ENCODE data around the gene DPYSL3.
"Not testable (repeated sequence)": the region's sequence is repeated elsewhere in the genome, so short reads cannot be mapped to it uniquely, and the experiment has no call there.

DPYSL3 gene

DNA sequence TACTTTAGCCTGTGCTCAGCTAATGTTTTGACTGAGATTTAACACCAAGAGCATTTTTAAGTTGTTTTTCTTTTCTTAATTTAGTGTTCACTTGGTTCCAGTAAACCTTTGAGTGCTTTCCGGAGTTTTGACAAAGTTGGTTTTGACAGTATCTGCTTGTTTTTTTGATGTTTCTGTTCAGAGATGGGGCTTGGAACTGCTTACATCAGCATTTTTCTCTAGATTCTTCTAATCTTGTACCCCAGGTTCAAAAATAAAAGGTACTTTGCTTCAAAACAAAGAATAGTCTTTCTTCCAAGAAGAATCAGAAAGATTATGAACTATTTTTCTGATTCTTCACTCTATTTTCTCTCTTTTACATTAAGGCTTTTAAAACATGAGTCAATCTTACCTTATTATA, 132.2 kb downstream of the DPYSL3 start:
- Histone ChIP-seq H3K4me3 (ENCODE audit: low read depth, low read length) (no peak overlapping the region), H3K4me1 (peaks cover 3% of the 10 kb centered on the region), H3K36me3 (no peaks in the 10 kb centered on the region), H3K27me3 (no peaks in the 10 kb centered on the region), H3K9me3 (0 out of 2 replicates have a peak, but pooled peaks cover 2% of the 10 kb centered on the region)
- TF ChIP-seq, protein P1, sequence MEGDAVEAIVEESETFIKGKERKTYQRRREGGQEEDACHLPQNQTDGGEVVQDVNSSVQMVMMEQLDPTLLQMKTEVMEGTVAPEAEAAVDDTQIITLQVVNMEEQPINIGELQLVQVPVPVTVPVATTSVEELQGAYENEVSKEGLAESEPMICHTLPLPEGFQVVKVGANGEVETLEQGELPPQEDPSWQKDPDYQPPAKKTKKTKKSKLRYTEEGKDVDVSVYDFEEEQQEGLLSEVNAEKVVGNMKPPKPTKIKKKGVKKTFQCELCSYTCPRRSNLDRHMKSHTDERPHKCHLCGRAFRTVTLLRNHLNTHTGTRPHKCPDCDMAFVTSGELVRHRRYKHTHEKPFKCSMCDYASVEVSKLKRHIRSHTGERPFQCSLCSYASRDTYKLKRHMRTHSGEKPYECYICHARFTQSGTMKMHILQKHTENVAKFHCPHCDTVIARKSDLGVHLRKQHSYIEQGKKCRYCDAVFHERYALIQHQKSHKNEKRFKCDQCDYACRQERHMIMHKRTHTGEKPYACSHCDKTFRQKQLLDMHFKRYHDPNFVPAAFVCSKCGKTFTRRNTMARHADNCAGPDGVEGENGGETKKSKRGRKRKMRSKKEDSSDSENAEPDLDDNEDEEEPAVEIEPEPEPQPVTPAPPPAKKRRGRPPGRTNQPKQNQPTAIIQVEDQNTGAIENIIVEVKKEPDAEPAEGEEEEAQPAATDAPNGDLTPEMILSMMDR (IDR thresholded peaks at IDR 0.05; ENCODE audit: low read depth, low read length), result no peak
- no peak for DNase-seq

DNA sequence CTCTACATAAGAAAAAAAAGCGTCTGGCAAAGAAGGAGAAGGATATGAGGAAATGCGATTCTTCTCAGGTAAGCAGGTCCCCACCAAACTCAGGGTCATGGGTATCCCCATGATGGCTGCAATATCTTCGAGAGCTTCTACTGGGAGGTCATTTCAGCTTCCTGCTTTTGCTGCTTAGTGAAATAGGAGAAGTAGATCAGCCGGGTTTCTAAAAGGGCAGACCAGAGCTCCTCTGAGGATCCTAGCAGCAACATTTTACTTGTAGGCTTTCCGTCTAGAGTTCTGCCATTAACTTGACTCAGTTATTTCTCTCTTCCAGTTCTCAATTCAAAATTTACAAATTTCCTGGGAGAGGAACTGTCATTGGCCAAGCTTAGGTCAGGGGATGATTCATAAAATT, 134.7 kb downstream of the DPYSL3 start:
- 0 out of 2 replicates have a peak, but pooled peaks cover 2% of the 10 kb centered on the region for H3K9me3 ChIP-seq
- no peak for DNase-seq
- TF ChIP-seq, protein P1 (IDR thresholded peaks at IDR 0.05; ENCODE audit: low read depth, low read length), result no peak
- no peak overlapping the region for H3K4me3 ChIP-seq (ENCODE audit: low read depth, low read length)
- no peaks in the 10 kb centered on the region for H3K36me3 ChIP-seq
- H3K27me3 ChIP-seq, result no peaks in the 10 kb centered on the region
- no peaks in the 10 kb centered on the region for H3K4me1 ChIP-seq

DNA sequence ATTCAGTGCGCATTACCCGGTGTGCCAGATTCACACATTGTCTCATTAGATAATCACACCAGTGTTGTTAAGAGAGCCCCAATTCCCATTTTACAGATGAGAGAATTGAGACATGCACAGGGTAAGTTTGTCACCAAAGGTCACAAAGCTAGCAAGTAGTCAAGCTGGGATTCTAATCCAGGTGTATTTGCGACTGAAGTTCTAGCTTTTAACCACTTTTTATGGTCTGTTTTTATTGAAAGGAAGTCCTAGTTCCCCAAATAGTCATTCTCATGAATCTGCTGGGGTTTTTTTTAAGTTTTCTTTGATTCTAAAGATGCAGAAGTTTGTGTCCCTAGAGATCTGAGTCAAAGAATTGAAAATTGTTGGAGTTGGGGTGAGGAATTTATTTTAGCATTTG, 136.5 kb downstream of the DPYSL3 start:
- TF ChIP-seq, protein P1 (IDR thresholded peaks at IDR 0.05; ENCODE audit: low read depth, low read length), result no peak
- Histone ChIP-seq H3K4me3 (ENCODE audit: low read depth, low read length) (no peak overlapping the region), H3K9me3 (0 out of 2 replicates have a peak, but pooled peaks cover 2% of the 10 kb centered on the region), H3K27me3 (no peaks in the 10 kb centered on the region), H3K36me3 (no peaks in the 10 kb centered on the region), H3K4me1 (no peaks in the 10 kb centered on the region)
- DNase-seq, result no peak

DNA sequence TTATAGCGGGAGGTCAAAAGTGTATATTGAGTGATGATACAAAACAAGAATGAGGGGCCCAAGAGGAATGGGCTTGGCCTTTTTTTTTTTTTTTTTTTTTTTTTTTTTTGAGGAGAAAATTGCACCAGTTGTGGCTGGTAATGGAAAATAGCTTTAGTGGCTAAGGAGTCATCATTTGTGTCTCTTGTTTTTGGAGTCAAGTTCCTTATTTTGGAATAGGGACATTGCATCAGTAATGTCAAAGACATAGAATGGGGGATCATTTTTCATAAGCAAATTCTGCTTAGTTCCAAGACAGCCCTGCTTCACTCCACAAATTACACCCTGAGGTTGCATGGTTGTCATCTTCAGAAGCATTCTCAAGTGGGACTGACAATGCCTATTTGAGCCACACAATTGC, 137.7 kb downstream of the DPYSL3 start:
- Histone ChIP-seq H3K36me3 (no peaks in the 10 kb centered on the region), H3K4me1 (no peaks in the 10 kb centered on the region), H3K9me3 (0 out of 2 replicates have a peak, but pooled peaks cover 2% of the 10 kb centered on the region), H3K4me3 (ENCODE audit: low read depth, low read length) (no peak overlapping the region), H3K27me3 (no peaks in the 10 kb centered on the region)
- no peak for DNase-seq
- TF ChIP-seq, protein P1 (IDR thresholded peaks at IDR 0.05; ENCODE audit: low read depth, low read length), result no peak

DNA sequence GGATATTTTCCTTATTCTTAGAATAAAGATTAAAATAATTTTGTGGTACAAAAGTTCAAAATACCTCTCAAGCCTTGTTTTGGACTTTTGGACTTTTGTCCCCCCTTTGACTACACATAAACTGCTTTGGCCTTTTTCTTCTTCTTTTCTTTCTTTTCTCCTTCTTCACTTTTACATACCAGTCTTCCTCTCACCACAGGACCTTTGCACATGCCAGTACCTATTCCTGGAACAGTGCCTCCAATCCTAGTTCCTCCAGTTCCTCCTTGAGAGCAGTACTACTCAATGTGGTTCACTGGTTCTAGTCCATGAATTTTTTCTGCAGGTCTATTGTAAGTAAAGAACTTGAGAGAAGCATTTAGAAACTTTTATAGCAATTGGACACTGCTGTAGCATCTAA, 138.6 kb downstream of the DPYSL3 start:
- no peaks in the 10 kb centered on the region for H3K27me3 ChIP-seq
- no peaks in the 10 kb centered on the region for H3K36me3 ChIP-seq
- H3K9me3 ChIP-seq, result no peaks in the 10 kb centered on the region
- H3K4me3 ChIP-seq (ENCODE audit: low read depth, low read length), result no peak overlapping the region
- no peaks in the 10 kb centered on the region for H3K4me1 ChIP-seq
- no peak for DNase-seq
- TF ChIP-seq, protein P1 (IDR thresholded peaks at IDR 0.05; ENCODE audit: low read depth, low read length), result no peak

DNA sequence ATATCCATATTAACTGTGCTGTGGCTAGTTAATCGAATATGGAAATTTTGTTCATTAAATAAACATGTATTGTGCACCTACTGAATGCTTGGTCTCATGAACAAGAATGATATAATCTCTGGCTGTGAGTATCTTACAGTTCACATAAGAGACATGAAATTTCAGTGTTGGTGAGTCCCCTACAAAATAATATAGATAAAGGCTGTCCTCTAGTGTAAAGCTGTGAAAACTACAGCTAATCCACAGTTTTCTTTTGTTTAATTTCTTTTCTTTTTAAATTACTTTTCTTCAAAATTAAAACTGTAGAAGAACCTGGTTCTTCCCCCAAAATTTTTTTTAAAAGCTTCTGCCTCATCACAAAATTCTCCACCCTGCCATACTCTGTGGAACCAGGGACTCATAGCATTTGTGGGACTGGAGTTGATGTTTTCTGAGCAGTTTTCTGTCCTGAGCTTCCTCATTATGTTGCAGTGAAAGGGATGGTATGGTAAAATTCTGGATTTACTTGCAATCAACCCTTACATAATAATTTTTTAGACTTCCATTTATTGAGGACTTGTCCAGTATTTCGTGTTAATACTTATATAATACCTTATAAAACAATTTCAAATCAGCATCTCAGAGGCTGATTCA, 140.0 kb downstream of the DPYSL3 start:
- H3K4me3 ChIP-seq (ENCODE audit: low read depth, low read length), result no peak overlapping the region
- TF ChIP-seq, protein P1 (IDR thresholded peaks at IDR 0.05; ENCODE audit: low read depth, low read length), result peak; percentile 69
- DNase-seq, result no peak
- no peaks in the 10 kb centered on the region for H3K27me3 ChIP-seq
- H3K36me3 ChIP-seq, result no peaks in the 10 kb centered on the region
- H3K9me3 ChIP-seq, result no peaks in the 10 kb centered on the region
- H3K4me1 ChIP-seq, result no peaks in the 10 kb centered on the region

DNA sequence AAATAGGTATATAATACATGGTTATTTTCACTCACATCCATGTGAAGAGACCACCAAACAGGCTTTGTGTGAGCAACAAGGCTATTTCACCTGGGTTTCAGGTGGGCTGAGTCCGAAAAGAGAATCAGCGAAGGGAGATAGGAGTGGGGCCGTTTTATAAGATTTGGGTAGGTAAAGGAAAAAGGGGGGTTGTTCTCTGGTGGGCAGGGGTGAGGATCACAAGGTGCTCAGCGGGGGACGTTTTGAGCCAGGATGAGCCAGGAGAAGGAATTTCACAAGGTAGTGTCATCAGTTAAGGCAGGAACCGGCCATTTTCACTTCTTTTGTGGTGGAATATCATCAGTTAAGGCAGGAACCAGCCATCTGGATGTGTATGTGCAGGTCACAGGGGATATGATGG, 142.5 kb downstream of the DPYSL3 start:
- H3K4me3 ChIP-seq (ENCODE audit: low read depth, low read length); H3K27me3 ChIP-seq: not testable (repeated sequence)

More for the DNA sequence above, 142.5 kb downstream of the DPYSL3 start:
- DNase-seq, H3K4me1 ChIP-seq, H3K36me3 ChIP-seq, H3K9me3 ChIP-seq: not testable (repeated sequence)
